ENCODE measurements around the gene OTX1. TPM values are rescaled to one million over a fixed set of nuclear protein-coding genes. Genes with fewer than 3 reads are reported as not detected.
"Not testable (repeated sequence)": the region's sequence is repeated elsewhere in the genome, so short reads cannot be mapped to it uniquely, and the experiment has no call there.

The OTX1 gene
- total and polyA plus RNA-seq, 2 donors (not counting 3 experiments of a cell fraction or from before 2014, with no cell fraction given): not detected

GRCh38 chr2:63073994-63074393 is 23.4 kb downstream of the OTX1 start:
- dilution Hi-C loops (cut with MboI; ENCODE audit: extremely low pct_ligation_motif_present, low sequenced_read_pairs) (no loop called here), intact Hi-C loops (cut with micrococcal nuclease) (no loop called here)
- H3K36me3 ChIP-seq (ENCODE audit: control insufficient read depth in 2 of 2, extremely low read depth in 1 of 2, insufficient read depth in 2 of 2, low read length in 2 of 2): no peaks in the 10 kb centered on the region
- H3K9me1 ChIP-seq (replicated peaks; ENCODE audit: control insufficient read depth, extremely low read depth, insufficient read depth, low read length): no peaks in the 10 kb centered on the region
- H3K4me2 ChIP-seq (ENCODE audit: insufficient read depth, low read length): no peak overlapping the region
- no peak for FAIRE-seq
- TF ChIP-seq GATA2 (IDR thresholded peaks at IDR 0.05; ENCODE audit: insufficient read depth, insufficient read length, low read depth, low read length): no peak
- no peaks in the 10 kb centered on the region for H3K79me2 ChIP-seq (ENCODE audit: control insufficient read depth, insufficient read depth, low read length)
- no peaks in the 10 kb centered on the region for H3K9me3 ChIP-seq (replicated peaks; ENCODE audit: control insufficient read depth, insufficient read depth, low read length)
- no peaks in the 10 kb centered on the region for H3K4me1 ChIP-seq (ENCODE audit: control insufficient read depth, extremely low read depth, insufficient read depth, low read length)
- H3K9ac ChIP-seq (replicated peaks; ENCODE audit: extremely low read depth, insufficient read depth, low read length): no peak overlapping the region
- no peak overlapping the region for H2AFZ ChIP-seq (ENCODE audit: low read depth, low read length)
- DNase-seq (ENCODE audit: low read depth, low spot score): no peak
- peaks cover 7 to 12% of the 10 kb centered on the region in 2 experiments for H3K27me3 ChIP-seq (ENCODE audit: control insufficient read depth in 2 of 2, insufficient read depth in 2 of 2, low read length in 2 of 2)
- no TSS peak for BruUV-seq (replicated peaks)
- POLR2A ChIA-PET: no interaction called here
- no peaks in the 10 kb centered on the region for H4K20me1 ChIP-seq (replicated peaks; ENCODE audit: control insufficient read depth, extremely low read depth, insufficient read depth, low read length)
- CTCF ChIA-PET: no interaction called here
- no peak overlapping the region for H3K4me3 ChIP-seq (replicated peaks in 1 of 3; ENCODE audit: insufficient read depth in 1 of 3, low read depth in 1 of 3, low read length in 3 of 3)
- H3K27ac ChIP-seq (ENCODE audit: insufficient read depth, low read depth, low read length): no peak overlapping the region

- H3K36me3 ChIP-seq (ENCODE audit: control insufficient read depth in 2 of 2, extremely low read depth in 1 of 2, insufficient read depth in 2 of 2, low read length in 2 of 2); H3K79me2 ChIP-seq (ENCODE audit: control insufficient read depth, insufficient read depth, low read length); H3K9me3 ChIP-seq (replicated peaks; ENCODE audit: control insufficient read depth, insufficient read depth, low read length); H3K4me2 ChIP-seq (ENCODE audit: insufficient read depth, low read length); intact Hi-C loops (cut with micrococcal nuclease); H4K20me1 ChIP-seq (replicated peaks; ENCODE audit: control insufficient read depth, extremely low read depth, insufficient read depth, low read length); dilution Hi-C loops (cut with MboI; ENCODE audit: extremely low pct_ligation_motif_present, low sequenced_read_pairs); H3K9ac ChIP-seq (replicated peaks; ENCODE audit: extremely low read depth, insufficient read depth, low read length); H3K27ac ChIP-seq (ENCODE audit: insufficient read depth, low read depth, low read length); BruUV-seq (replicated peaks); FAIRE-seq; CTCF ChIA-PET; H3K4me3 ChIP-seq (replicated peaks in 1 of 3; ENCODE audit: insufficient read depth in 1 of 3, low read depth in 1 of 3, low read length in 3 of 3); H3K9me1 ChIP-seq (replicated peaks; ENCODE audit: control insufficient read depth, extremely low read depth, insufficient read depth, low read length); DNase-seq (ENCODE audit: low read depth, low spot score); H2AFZ ChIP-seq (ENCODE audit: low read depth, low read length); H3K4me1 ChIP-seq (ENCODE audit: control insufficient read depth, extremely low read depth, insufficient read depth, low read length); POLR2A ChIA-PET: not testable (repeated sequence)
- peaks cover 4 to 12% of the 10 kb centered on the region in 2 experiments for H3K27me3 ChIP-seq (ENCODE audit: control insufficient read depth in 2 of 2, insufficient read depth in 2 of 2, low read length in 2 of 2)
Measured at GRCh38 chr2:63074399-63074798, 23.8 kb downstream of the OTX1 start.

Data from endothelial cell of umbilical vein (primary cell).